Ishikawa (cell line): ENCODE results near the gene SPP2.

Source experiments
- CEBPB ChIP-seq: IDR thresholded peaks from 2 replicates; pipeline ENCODE4 v1.6.1; 2012
- CREB1 ChIP-seq: IDR thresholded peaks from 2 replicates; pipeline ENCODE4 v1.6.1; 2012; ENCODE audit warnings: low read depth
- EGR1 ChIP-seq: IDR thresholded peaks from 2 replicates; pipeline ENCODE4 v1.6.1; 2012
- EP300 ChIP-seq: IDR thresholded peaks from 2 replicates; pipeline ENCODE4 v1.6.1; 2012; ENCODE audit warnings: borderline replicate concordance
- FOXM1 ChIP-seq: IDR thresholded peaks from 2 replicates; pipeline ENCODE4 v1.6.1; 2012; ENCODE audit warnings: low read depth, borderline replicate concordance
- MAX ChIP-seq: IDR thresholded peaks from 2 replicates; pipeline ENCODE4 v1.6.1; 2012
- NFIC ChIP-seq: IDR thresholded peaks from 2 replicates; pipeline ENCODE4 v1.6.1; 2012
- RAD21 ChIP-seq: IDR thresholded peaks from 2 replicates; pipeline ENCODE4 v1.6.1; 2012; ENCODE audit warnings: low read depth
- REST ChIP-seq: IDR thresholded peaks from 2 replicates; pipeline ENCODE4 v1.6.1; 2012; ENCODE audit warnings: low read depth, mild to moderate bottlenecking
- TAF1 ChIP-seq: IDR thresholded peaks from 2 replicates; pipeline ENCODE4 v1.6.1; 2012; ENCODE audit warnings: low read depth, mild to moderate bottlenecking
- TCF12 ChIP-seq: IDR thresholded peaks from 2 replicates; pipeline ENCODE4 v1.6.1; 2012; ENCODE audit warnings: low read depth
- TEAD4 ChIP-seq: IDR thresholded peaks from 2 replicates; pipeline ENCODE4 v1.6.1; 2012
- USF1 ChIP-seq: IDR thresholded peaks from 2 replicates; pipeline ENCODE4 v1.6.1; 2012
- YY1 ChIP-seq: IDR thresholded peaks from 2 replicates; pipeline ENCODE4 v1.6.1; 2012; ENCODE audit warnings: low read depth
- ZBTB7A ChIP-seq: IDR thresholded peaks from 2 replicates; pipeline ENCODE4 v1.6.1; 2012; ENCODE audit warnings: low read depth

SPP2 gene

GRCh38 chr2:234032279-234032856 is 18.1 kb upstream of the SPP2 start:
- TF ChIP-seq USF1 = 0 out of 2 replicates have a peak, but pooled peaks have one; percentile 37
- TF ChIP-seq YY1 = no peak
- TF ChIP-seq TCF12 = no peak
- TF ChIP-seq CREB1 = no peak
- no peak for TF ChIP-seq MAX
- no peak for TF ChIP-seq RAD21

GRCh38 chr2:234033174-234033573 is 17.3 kb upstream of the SPP2 start:
- no peak for TF ChIP-seq TAF1
- TF ChIP-seq YY1 = no peak
- no peak for TF ChIP-seq EGR1
- TF ChIP-seq ZBTB7A = no peak
- no peak for TF ChIP-seq TEAD4
- TF ChIP-seq CEBPB = no peak
- no peak for TF ChIP-seq MAX
- no peak for TF ChIP-seq NFIC
- TF ChIP-seq CREB1 = no peak
- no peak for TF ChIP-seq RAD21
- no peak for TF ChIP-seq REST
- TF ChIP-seq FOXM1 = no peak
- no peak for TF ChIP-seq USF1
- no peak for TF ChIP-seq EP300
- TF ChIP-seq TCF12 = no peak

GRCh38 chr2:234033885-234034284 is 16.6 kb upstream of the SPP2 start:
- no peak for TF ChIP-seq TAF1
- no peak for TF ChIP-seq YY1
- TF ChIP-seq TEAD4 = no peak
- TF ChIP-seq USF1 = no peak

GRCh38 chr2:234038076-234038802 is 12.3 kb upstream of the SPP2 start:
- TF ChIP-seq TEAD4 = no peak
- TF ChIP-seq YY1 = no peak
- no peak for TF ChIP-seq ZBTB7A
- TF ChIP-seq MAX = no peak
- TF ChIP-seq TAF1 = no peak
- TF ChIP-seq EGR1 = no peak
- no peak for TF ChIP-seq RAD21
- no peak for TF ChIP-seq FOXM1
- no peak for TF ChIP-seq REST

GRCh38 chr2:234044157-234044556 is 6.3 kb upstream of the SPP2 start:
- TF ChIP-seq CEBPB = no peak
- TF ChIP-seq REST = no peak
- no peak for TF ChIP-seq RAD21
- peak; percentile 53; the same call in 1 of the 2 replicates for TF ChIP-seq TEAD4
- TF ChIP-seq NFIC = peak; percentile 68
- TF ChIP-seq USF1 = no peak
- TF ChIP-seq FOXM1 = no peak
- TF ChIP-seq CREB1 = no peak
- TF ChIP-seq ZBTB7A = no peak
- no peak for TF ChIP-seq TCF12
- no peak for TF ChIP-seq MAX
- no peak for TF ChIP-seq YY1
- TF ChIP-seq EGR1 = no peak
- 0 out of 2 replicates have a peak, but pooled peaks have one; percentile 31 for TF ChIP-seq EP300
- TF ChIP-seq TAF1 = no peak
